Thyroid gland (tissue), 4 donors: ENCODE results near the gene LTBP3.

Experiments
- CTCF ChIP-seq, 6 experiments: fragments of 200-600 bp in 3 of 6; fragments of 450-650 bp in 3 of 6; sonication (generic) in 3 of 6; IDR thresholded peaks; one replicate each; pipeline ENCODE4 v1.5.1; 2016 to 2019; ENCODE audit warnings: antibody characterized with exemption in 6 of 6, mild to moderate bottlenecking in 2 of 6, inconsistent platforms in 1 of 6, moderate library complexity in 1 of 6
- POLR2A ChIP-seq, 2 donors: fragments of 450-650 bp; IDR thresholded peaks; one replicate each; pipeline ENCODE4 v1.6.1; 2017; ENCODE audit warnings: antibody characterized with exemption in 2 of 2, mild to moderate bottlenecking in 2 of 2, moderate library complexity in 1 of 2

- TF ChIP-seq CTCF (IDR thresholded peaks at IDR 0.05), result no peak
- TF ChIP-seq POLR2A (IDR thresholded peaks at IDR 0.05), result no peak
These were observed 16.8 kb upstream of the LTBP3 start for GRCh38 chr11:65574811-65575567.
